Epithelial cell of esophagus (primary cell): ENCODE data around the gene LRP1.

Experiments
- DNase-seq: peaks from one replicate; pipeline ENCODE4 v3.0.0; 2010; ENCODE audit warnings: low read depth
- H3K4me3 ChIP-seq: 2 replicates; pipeline ENCODE4 v1.5.1; 2011; ENCODE audit warnings: mild to moderate bottlenecking, low read length, control low read depth
- TF ChIP-seq, protein P1 (sequence below): IDR thresholded peaks from 2 replicates; pipeline ENCODE4 v1.5.1; 2011; ENCODE audit warnings: low read depth, mild to moderate bottlenecking, low read length, control low read depth, inconsistent platforms; ENCODE audit not compliant: insufficient read depth; ENCODE audit errors: missing control alignments

Gene LRP1

DNA sequence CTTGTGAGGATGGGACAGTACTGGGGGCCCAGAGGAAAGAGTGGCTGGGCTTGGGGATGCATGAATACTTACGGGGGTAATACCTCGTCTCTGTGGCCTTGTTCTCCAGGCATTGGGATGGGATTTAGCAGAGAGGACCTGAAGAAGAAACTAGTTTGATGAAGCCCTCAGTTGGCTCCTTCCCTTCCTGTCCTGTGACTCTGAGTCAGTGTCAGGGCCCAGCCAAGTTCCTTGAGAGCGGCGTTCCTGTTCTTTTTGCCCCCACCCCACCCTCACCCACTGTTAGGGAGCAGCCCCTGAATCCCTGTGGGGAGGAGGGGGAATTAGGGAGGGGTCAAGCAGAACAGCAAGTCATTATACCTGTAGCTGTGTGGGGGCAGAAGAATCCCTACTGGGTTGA lies 24.4 kb downstream of the LRP1 start:
- no peak overlapping the region for H3K4me3 ChIP-seq
- TF ChIP-seq, protein P1, sequence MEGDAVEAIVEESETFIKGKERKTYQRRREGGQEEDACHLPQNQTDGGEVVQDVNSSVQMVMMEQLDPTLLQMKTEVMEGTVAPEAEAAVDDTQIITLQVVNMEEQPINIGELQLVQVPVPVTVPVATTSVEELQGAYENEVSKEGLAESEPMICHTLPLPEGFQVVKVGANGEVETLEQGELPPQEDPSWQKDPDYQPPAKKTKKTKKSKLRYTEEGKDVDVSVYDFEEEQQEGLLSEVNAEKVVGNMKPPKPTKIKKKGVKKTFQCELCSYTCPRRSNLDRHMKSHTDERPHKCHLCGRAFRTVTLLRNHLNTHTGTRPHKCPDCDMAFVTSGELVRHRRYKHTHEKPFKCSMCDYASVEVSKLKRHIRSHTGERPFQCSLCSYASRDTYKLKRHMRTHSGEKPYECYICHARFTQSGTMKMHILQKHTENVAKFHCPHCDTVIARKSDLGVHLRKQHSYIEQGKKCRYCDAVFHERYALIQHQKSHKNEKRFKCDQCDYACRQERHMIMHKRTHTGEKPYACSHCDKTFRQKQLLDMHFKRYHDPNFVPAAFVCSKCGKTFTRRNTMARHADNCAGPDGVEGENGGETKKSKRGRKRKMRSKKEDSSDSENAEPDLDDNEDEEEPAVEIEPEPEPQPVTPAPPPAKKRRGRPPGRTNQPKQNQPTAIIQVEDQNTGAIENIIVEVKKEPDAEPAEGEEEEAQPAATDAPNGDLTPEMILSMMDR = no peak
- peak; percentile 35 for DNase-seq

DNA sequence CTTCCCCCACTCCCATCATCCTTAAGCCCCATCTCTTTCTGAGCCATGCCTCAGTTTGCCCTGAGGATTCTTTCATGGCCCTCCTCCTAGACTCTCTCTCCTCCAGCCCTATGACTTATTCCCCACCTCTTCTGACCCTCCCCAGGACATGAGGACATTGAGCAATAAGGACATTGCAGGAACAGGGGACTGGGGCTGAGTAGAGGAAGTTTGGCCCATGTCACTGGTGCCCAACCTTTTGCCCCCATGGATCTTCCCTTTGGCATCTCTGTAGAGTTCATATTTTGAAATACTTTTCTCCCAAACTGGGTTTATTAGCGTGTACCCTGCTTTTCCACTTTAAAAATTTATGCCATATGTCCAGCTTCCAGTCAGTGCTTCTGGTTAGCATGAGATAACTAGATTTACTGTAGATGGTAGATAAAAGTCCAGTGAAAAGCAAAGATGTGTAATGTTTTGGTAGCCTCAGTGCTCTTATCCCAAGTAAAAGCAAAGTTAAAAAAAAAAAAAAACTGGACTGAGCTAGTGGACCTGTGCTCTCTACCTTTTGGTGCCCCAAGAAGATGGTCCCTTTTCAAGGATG lies 25.2 kb downstream of the LRP1 start:
- TF ChIP-seq, protein P1 = no peak
- no peak overlapping the region for H3K4me3 ChIP-seq

DNA sequence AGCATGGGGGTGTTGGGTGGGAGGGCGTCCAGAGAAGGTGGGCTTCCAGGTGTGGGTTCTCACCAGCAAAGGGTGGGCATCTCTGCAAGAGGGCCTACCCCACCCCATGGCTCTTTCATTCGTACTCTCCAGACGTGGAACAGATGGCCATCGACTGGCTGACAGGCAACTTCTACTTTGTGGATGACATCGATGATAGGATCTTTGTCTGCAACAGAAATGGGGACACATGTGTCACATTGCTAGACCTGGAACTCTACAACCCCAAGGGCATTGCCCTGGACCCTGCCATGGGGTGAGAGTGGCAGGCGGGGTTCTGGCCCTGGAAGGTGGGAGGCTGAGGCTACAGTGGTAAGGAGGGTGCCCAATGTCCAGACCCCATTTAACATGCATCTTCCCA lies 25.8 kb downstream of the LRP1 start:
- TF ChIP-seq, protein P1 = no peak
- no peak for DNase-seq
- no peak overlapping the region for H3K4me3 ChIP-seq

More for the DNA sequence above, 25.2 kb downstream of the LRP1 start:
- no peak for DNase-seq

GRCh38 chr12:57154804-57155434 lies 26.6 kb downstream of the LRP1 start:
- TF ChIP-seq, protein P1 = no peak
- DNase-seq = no peak
- no peak overlapping the region for H3K4me3 ChIP-seq

DNA sequence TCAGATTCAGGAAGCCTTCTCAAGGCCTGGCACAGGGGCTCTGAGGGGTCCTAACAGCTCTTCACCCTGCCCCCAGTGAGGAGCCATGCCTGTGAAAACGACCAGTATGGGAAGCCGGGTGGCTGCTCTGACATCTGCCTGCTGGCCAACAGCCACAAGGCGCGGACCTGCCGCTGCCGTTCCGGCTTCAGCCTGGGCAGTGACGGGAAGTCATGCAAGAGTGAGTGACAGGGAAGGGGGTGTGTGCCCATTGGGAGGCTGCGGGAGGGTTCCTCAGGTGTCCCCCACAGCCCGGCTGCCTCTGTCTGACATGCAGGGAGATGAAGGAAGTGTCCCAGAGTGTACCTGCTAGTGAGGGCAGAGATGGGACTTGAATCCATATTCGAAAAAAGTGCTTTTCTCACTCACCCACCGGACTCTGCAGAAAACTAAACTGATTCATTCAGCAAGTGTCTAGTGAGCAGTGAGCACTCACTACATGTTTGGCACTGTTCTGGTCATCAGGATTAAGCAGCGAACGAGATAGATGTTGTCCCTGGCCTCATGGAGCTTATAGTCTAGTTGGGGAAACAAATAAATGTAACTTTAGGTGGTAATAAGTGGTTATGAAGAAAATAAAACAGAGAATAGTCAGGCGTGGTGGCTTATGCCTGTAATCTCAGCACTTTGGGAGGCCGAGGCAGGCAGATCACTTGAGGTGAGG lies 28.6 kb downstream of the LRP1 start:
- TF ChIP-seq, protein P1 = no peak
- DNase-seq = no peak
- H3K4me3 ChIP-seq = no peak overlapping the region

DNA sequence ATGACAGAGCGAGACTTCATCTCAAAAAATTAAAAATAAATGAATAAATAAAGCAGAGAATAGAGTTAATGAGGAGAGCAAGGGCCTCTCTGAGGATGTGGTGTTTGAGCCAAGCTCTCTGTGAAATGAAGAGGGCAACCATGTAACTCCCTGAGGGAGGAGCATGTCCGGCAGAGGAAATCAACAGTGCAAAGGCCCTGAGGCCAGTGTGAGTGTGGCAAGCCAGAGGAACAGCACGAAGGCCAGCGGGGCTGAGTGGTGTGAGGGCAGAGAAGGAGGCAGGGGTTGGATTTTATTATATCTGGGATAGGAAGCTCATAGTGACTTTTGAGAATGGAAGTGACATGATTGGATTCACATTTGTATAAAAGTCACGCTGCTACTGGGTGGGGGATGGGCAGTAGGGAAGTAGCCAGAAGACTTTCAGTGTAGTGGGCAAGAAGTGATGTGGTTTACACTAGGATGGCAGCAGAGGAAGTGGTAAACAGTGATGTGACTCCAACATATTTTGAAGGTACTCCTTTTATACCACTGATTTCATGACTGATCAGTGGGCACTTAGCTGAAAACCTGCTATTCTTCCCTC lies 29.4 kb downstream of the LRP1 start:
- TF ChIP-seq, protein P1 = no peak
- no peak for DNase-seq
- H3K4me3 ChIP-seq = no peak overlapping the region
